HG03060 (cell line): ENCODE measurements around the gene ROR1.

Experiments used
- ATAC-seq: cut with Tn5 transposase; IDR thresholded peaks from one replicate; pipeline ENCODE4 v1.9.1; 2021; ENCODE audit warnings: low read depth, moderate number of reproducible peaks; ENCODE audit not compliant: unreplicated experiment

Gene ROR1

DNA sequence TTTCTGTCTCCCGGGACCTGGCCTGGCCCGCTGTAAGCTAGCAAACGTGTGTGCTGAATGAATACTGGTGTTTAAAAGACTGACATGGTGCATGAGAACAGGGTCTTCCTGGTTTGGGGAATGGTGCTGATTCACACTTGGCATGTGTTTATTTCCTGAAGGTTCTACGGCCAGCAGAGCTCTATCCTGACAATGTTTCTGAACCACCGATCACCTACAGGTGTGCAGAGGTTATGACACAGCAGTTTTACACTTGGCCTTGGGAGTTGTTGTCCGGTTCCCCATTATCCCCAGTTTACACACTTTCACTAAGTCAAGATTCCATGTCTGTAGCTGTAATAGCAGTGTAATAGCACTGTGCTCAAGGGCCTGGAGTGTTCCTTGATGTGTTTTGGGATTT is 127.3 kb downstream of the ROR1 start:
- no peak for ATAC-seq

DNA sequence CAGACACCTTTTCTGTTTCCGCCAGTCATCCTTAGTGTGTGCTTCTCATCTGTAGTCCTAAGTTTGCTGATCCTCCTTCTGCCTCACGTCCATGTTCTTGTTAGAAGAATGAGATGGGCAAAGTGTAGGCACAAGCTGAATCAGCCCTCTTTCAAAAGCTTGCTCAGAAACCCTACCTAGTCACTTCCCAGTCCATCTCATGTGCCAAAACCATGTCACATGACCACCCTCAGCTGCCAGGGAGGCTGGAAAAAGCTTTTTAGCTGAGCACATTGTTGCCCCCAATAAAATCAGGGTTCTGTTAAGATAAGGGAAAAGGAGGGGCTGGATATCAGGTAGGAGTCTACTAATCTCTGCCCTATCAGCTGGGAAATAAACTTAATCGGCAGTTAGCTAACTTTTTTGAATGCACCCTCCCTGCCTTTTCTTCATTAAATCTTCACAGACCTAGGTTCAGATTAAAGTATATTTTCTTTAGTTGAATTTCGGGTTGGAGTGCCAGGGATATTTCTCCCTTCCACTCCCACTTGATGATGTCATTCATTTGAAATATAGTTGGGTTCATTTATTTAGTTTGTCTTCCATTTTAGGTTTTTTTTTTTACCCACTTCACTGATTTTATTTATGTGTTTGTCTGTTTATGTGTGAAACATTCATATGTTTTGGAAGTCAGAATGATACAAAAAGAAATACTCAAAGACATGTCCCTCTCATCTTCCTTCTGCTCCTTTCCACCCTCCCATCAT is 129.2 kb downstream of the ROR1 start:
- ATAC-seq = no peak

DNA sequence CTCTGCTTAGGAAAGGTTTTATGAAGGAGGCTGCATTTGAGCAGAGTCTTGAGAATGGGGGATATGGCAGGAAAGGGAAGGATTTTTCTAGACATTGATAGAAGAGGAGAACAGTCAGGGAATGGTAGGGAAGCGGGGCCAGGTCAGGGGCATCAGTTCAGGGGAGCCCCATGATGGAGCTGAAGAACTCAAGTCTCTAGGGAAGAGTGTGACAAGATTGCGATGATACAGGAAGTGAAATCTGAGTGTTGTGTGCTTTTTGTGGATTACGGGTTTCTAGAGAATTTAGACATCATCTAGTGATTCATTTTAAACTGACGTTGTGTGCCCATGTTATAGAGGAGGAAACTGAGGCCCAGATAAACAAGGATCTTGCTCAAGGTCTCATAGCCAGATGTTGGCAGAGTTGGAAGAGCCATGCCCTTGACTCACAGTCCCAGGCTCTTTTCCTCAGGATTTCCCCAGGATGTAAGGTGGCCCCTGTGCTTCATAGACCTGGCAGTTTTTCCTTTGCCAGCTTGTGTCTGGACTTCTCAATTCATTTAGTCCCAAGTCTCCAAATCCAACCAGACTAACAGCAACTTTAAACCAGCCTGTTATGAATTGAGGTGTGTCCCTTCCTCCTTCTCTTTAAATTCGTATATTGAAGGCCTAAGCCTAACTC is 130.3 kb downstream of the ROR1 start:
- no peak for ATAC-seq

DNA sequence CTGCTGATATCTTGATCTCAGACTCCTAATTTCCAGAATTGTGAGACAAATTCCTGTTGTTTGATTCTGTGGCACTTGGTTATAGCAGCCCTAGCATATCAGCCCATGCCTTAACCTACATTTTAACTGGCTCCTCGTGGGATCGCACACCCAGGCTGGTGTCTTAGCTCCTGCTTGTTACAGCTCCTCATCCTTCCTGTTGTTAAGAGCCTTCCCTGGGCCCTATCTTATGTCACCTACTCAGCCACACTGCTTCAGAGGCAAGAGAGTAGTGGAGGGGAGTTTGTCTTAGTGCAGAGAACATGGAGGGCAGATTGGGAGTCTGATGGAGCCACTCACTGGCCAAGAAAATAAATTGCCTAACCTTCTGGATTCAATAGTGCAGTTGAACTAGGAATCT is 131.0 kb downstream of the ROR1 start:
- ATAC-seq = no peak

DNA sequence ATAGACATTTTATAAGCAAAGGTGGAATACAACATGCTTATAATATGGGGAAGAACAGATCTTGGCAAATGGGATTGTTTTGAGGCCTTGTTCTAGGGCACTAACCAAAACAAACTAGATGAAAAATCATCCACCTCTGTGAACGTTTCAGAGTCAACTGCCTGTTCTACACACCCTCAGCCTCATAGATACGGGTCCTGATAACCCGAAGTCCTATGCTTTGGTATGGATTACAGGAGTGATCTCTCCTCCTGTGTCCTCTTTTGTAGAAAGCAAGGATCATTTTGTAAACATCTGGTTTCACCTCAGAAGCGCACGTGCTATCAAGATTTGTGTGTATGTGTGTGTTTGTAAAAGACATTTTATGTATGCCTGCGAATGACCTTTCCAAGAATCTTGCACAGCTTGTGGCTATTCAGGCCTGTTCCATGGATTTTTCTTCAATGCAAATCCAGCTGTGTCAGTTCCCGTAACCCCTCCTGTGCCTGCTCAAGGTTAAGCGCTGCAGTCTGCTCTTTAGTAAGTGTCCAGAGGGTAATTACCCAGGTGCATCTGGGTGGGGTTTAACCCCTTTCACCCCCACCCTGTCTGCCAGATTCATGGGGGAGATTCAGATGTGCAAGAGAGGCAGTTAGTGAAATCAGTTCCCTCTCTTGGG is 132.4 kb downstream of the ROR1 start:
- no peak for ATAC-seq

DNA sequence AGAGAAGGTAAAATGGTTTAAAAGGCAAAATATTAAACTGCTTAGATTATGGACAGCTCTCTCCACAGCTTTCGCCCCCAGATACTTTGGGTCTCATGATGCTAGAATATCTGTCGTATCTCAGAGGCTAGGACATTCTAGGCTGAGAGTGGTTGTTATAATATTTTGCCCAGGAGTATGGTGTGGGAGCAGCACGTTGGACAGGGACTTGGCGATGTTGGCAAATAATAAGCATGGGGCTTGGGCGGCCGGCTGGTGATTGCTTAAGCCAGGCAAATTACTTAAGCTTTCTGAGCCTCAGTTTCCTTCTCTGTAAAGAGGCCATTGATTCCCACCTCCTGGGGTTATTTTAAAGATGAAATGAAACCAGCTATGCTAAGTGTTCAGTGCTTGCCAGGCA is 133.2 kb downstream of the ROR1 start:
- no peak for ATAC-seq

DNA sequence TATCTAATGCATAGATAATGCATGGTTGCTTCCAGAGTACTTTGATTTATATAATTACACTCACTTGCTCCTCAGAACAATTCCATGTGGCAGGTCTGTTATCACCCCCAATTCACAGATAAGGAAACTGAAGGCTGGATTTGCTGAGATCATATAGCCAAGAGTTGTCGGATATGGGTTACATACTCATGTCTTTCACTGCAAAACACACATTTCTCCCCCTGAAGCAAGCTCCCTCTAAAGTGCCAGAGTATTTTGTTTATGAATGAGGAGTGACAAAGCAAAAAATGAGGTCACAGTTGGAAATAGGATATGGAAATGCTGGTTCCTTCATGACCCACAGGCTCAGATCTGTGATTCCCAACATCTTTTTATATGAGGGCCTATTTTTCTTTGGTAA is 134.2 kb downstream of the ROR1 start:
- ATAC-seq = no peak

DNA sequence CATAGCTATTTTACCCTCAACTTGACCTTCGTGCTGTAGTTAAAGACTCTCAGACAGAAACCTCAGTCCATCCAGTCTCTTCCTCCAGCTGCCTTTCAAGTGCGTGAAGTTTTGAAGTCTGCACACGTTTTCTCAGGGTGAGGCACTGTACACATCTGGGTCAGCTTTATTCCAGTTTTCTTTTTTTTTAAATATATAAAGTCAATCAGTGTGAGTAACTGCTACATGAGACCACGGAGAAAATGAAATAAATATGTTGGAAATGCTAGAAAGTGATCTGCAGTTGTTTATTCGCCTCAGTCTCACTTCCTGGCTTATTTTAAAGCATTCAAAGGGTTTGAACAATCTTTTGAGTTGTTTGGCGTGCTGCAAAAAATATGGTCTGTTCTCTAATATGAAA is 135.7 kb downstream of the ROR1 start:
- no peak for ATAC-seq

DNA sequence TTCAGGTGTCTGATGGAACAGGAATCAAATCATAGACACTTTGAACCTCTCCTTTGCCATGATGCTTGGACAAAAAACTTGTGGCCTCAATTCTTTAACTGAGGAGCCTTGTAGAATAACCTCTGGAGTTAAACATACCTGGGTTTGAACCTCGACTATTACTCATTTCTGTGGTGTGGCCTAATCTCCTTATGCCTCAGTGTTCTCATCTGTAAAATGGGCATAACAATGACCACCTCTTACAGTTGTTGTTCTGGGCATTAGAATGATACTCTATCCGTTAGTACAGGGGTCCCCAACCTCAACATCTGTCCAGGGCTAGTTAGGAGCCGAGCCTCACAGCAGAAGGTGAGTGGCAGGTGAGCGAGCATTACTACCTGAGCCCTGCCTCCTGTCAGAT is 137.2 kb downstream of the ROR1 start:
- no peak for ATAC-seq

DNA sequence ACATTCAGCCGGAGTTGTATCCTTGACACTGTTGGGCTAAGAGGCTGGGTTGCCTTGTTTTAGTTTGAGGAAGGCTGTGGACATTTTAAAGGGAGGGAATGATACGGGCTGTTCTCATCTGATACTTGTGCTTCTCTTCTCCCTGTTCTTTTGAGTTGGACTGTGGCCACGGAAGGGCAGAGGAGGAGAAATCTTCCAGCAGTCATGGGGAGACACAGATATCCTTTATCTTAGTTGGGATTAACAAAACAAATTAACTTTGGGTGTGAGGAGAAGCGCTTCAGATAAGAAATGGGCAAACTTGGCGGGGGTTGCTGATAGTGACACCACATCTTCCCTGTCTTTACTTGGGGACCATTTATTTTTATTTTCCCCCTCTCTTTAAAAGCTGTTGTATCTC is 138.8 kb downstream of the ROR1 start:
- ATAC-seq = no peak

DNA sequence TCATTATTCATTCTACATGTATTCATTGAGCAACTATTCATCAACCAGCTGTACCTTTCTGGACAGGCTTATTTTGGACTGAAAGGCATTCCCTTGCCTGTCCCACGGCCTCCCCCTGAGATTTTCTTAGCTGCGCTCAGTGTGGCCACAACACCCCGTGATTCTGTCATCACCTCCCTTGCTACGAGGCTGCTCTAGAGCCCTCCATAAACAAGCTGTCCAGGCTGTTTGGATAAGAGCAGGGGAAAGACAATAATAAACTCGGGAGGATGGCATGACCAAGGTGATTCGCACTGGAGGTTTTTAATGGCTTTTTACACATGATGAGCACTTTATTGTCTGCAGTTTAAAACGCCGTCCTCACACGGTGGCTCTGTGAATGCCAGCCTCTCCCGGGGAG is 139.7 kb downstream of the ROR1 start:
- ATAC-seq = no peak

DNA sequence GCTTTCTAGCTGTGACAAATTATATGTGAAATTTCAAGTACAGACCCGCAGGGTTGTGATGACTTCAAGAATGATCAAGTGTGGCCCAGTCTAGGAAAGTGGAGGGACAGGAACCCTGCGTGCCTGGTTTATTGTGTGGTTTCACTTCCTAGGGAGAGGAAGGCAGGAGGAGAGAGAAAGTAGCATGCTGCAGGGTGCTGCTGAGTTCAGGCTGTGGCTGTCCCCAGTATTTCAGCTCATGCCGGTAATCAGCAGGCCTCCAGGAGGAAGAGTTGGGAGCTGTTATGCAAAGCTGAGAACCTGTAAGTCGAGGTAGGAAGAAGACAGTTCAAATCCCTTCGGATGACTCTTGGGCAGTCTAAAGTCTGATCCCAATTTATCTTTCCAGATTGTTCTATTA is 140.4 kb downstream of the ROR1 start:
- no peak for ATAC-seq

DNA sequence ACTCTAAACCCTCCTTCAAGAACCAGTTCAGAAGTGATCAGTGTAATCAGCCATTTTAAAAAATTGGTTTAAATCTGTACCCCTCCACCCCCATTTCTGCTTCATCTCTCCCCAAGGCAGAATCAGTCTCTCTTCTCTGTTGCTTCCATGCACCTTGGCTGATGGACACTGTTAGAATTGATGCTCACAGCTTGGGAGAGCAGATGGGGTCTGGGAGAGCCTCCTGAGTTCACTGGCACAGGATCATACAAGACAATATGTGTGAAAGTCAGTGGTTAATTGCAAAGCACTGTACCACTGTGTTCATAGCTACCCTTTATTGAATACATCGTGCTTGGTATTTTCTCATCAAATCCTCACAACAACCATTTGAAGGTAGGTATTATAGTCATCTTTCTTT is 140.9 kb downstream of the ROR1 start:
- no peak for ATAC-seq

DNA sequence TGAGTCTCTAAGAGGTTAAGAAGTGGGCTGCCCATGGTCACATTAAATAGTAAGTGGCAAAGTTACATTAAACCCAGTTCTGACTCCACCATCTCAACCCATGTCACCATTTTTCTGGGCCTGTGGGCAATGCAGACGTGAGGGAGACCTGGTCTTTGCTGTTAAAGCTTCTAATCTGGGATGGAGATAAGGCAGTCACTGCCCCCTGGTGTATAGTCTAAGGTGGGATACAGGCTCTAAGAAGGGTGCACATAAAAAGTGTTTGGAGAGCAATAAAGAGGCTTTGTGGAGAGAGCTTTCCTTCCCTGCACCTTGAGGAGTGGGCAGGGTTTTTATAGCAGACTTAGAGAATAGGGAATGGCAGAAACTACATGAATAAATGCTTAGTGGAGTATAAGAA is 141.3 kb downstream of the ROR1 start:
- no peak for ATAC-seq

DNA sequence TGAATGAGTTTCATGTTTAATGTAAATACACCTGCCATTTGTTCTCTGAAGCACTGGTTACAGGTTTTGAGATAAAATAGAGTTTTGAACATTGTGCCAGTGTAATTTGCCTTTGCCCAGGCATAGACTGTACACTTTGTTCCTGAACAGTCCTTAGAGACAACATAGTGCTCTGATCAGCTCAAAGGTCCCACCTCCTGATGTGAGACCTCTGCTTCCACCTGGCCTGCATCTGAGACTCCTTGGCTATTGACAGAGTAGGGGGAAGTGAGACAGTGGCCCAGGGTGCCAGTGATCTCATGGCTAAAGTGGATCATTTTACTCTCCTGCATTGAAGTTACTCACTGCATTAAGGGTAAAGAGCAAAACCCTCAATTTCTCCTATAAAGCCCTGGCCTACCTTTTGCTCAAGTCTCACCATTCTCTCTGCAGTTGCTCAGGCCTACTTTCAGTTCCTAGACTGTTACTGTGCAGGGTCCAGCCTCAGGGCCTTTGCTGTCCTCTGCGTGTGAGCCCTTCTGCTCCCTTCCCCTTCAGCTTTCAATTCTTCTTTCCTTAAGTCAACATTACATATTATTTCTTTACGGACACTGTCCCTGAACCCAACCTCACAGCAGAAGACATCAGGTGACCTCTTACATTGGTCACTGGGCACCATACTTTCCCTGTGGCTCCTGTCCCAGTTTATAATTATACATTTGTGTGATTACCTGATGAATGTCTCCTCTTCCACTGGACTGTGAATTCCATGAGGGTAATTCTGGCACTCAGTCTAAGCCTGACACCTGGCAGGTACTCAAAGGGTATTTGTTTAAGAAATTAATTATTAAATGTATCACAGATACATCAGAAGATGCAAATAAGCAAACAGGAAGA is 142.9 kb downstream of the ROR1 start:
- ATAC-seq = no peak

DNA sequence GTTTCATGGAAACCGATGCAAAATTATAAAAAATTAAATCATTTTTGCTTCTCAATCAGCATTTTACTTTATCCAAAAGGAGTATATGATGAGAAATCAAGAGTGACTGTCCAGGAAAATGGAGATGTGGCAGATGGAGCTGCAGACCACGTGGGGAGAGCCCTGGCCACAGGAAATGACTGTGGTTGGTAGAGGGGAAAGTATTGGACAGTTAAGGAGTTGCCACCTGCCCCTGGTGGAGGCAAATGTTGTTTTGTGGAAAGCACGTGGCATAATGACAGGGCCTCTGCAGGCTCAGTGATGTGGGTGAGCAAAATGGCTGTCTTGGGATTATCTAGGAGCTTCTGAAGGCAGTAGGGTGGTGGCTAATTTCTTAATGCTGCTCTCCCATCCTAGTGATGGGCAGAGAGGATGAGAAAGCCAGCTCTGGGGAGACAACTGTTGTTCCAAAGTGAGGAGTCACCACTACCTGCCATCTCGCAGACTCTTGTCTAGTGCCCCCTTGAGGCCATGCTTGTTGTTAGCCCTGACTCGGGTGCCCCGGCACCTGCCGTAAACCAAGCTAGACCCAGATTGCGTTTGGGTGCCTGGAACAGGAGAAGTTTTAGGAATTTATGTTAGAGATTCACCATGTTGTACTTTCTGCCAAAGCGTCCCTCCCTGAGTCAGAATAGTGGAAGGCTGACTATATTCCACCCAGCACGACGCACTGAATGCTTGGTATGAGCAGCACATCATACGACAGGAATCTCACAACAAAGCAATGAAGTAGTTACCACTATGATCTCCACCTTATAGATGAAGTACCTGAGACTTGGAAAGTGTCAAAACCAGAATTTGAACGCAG is 144.0 kb downstream of the ROR1 start:
- ATAC-seq = no peak

DNA sequence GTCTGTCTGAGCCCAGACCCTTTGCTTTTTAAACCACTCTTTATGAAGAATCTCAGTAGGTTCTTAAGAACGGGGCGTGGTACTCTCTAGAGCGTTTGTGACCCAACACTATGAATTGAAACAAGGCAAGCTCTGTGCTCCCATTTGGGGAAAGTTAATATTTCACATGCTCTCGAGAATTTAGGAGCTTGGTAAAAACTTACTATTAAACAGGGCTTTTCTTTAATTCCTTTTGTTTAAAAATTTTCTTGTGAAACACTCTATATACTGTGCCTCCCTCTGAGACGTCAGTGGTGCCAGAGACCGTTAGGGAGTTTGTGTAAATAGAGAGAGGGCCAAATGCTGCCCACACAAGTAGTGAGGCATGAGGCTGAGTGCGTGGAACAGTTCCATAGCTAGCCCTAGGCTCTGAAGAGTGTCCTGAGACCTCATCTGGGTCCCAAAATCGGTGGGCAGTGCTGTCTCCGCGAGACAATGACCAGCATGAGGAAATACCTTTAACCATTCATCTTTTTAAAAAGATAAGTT is 144.7 kb downstream of the ROR1 start:
- no peak for ATAC-seq

DNA sequence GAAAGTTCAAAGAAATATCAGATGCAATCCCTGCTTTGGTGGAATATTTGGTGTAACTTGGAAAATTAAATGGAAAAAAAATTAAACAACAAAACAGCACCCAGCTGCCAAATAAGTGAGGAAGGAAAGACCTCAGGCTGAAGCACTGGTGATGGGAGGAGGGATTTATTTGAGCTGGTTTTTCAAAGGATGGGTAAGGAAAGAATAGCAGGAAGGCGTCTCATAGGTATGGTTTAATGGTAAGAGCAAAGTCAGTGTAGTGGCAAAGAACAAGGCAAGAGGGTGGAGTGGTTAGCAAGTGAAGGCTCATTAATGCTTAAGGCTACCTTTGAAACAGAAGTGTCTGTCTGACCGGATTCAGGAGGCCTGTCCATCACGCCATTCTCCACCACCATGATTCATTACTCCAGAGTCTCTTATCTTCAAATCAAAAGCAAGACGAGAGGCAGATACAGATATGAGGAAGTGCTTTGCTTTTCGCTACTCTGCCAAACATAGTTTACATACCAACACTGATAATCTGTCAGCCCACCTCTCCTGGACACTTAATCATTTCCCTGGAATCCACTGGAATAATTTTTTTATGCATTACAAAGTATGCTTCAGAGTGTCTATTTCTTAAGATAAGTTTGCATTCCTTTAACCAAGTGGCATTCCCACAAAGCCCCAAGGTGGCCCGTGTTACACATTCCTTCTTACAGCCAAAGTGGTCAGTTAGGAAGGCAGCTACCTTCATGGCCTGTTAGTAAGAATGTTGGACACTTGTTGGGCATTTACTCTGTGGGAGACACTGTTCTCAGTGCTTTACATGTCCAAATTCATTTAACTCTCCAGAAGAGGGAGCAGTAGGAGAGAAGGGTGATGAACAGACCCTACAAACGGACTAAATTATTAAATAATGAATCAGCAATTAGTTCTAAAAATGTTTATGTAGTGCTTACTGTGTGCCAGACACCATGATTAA is 146.6 kb downstream of the ROR1 start:
- ATAC-seq = no peak

DNA sequence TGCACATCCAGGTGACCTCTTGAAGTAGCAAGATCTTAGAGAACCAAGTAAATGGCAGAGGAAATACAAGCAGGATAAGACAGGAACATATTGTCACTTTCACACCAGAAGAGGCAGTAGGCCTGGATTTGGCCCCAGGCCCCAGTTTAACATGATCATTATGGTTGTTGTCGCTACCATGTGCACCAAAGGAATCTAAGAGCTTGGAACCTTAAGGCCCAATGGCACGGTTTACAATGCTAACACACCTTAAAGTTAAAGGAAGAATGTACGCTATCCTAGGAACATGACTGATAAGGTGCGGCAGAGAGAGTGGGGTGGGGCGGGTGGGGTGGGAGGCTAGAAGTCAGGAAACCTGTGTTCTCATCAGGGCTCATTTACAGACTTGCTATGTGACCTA is 147.5 kb downstream of the ROR1 start:
- no peak for ATAC-seq
